Fibroblast of lung (primary cell): ENCODE measurements around the gene STK32B. TPM values are rescaled to one million over a fixed set of nuclear protein-coding genes. Genes with fewer than 3 reads are reported as not detected.

ENCODE experiments used
- DNase-seq, 2 donors: peaks; one replicate each; pipeline versions ENCODE4 v3.0.0 to v3.0.0-alpha.2; 2010; ENCODE audit warnings: low read depth in 2 of 2
- H2AFZ ChIP-seq: 2 replicates; pipeline ENCODE4 v1.5.1; 2012; ENCODE audit warnings: low read length, control low read depth, inconsistent platforms
- H3K27ac ChIP-seq: 2 replicates; pipeline ENCODE4 v1.5.1; 2011; ENCODE audit warnings: low read length, control low read depth; ENCODE audit not compliant: insufficient read depth
- H3K27me3 ChIP-seq: 2 replicates; pipeline ENCODE4 v1.5.1; 2011; ENCODE audit warnings: mild to moderate bottlenecking, low read length; ENCODE audit not compliant: control insufficient read depth, insufficient read depth
- H3K36me3 ChIP-seq: 2 replicates; pipeline ENCODE4 v1.5.1; 2011; ENCODE audit warnings: low read length; ENCODE audit not compliant: control insufficient read depth, insufficient read depth
- H3K4me1 ChIP-seq: 2 replicates; pipeline ENCODE4 v1.5.1; 2011; ENCODE audit warnings: low read length; ENCODE audit not compliant: control insufficient read depth, insufficient read depth; ENCODE audit errors: extremely low read depth
- H3K4me2 ChIP-seq: 2 replicates; pipeline ENCODE4 v1.5.1; 2011; ENCODE audit warnings: low read length, control low read depth; ENCODE audit not compliant: insufficient read depth; ENCODE audit errors: extremely low read depth
- H3K4me3 ChIP-seq, 4 experiments: fragments of 200-600 bp in 1 of 4; sonication (generic) in 1 of 4; replicated peaks in 1 of 4; 2 replicates each; pipeline ENCODE4 v1.5.1; 2011 to 2016; ENCODE audit warnings: low read length in 4 of 4, low read depth in 3 of 4, mild to moderate bottlenecking in 3 of 4, control low read depth in 2 of 4, inconsistent platforms in 1 of 4, mixed read lengths in 1 of 4; ENCODE audit not compliant: insufficient read depth in 1 of 4; ENCODE audit errors: control extremely low read depth in 1 of 4
- H3K79me2 ChIP-seq: 2 replicates; pipeline ENCODE4 v1.5.1; 2012; ENCODE audit warnings: mild to moderate bottlenecking, low read length, inconsistent platforms; ENCODE audit not compliant: control insufficient read depth, insufficient read depth
- H3K9ac ChIP-seq: 2 replicates; pipeline ENCODE4 v1.5.1; 2011; ENCODE audit warnings: mild to moderate bottlenecking, low read length, control low read depth; ENCODE audit not compliant: insufficient read depth
- H3K9me3 ChIP-seq: 2 replicates; pipeline ENCODE4 v1.5.1; 2012; ENCODE audit warnings: low read depth, low read length; ENCODE audit not compliant: control insufficient read depth, insufficient read depth
- H4K20me1 ChIP-seq: 2 replicates; pipeline ENCODE4 v1.5.1; 2011; ENCODE audit warnings: low read length; ENCODE audit not compliant: control insufficient read depth, insufficient read depth; ENCODE audit errors: extremely low read depth
- CTCF ChIP-seq, 2 donors: IDR thresholded peaks in 1 of 2; conservative IDR thresholded peaks in 1 of 2; 1 replicate in 1 of 2; 2 replicates in 1 of 2; pipeline ENCODE4 v1.5.1; 2011 to 2012; ENCODE audit warnings: low read length in 2 of 2, control low read depth in 1 of 2, inconsistent platforms in 1 of 2, low read depth in 1 of 2, mild to moderate bottlenecking in 1 of 2
- EZH2 ChIP-seq: IDR thresholded peaks from 2 replicates; pipeline ENCODE4 v1.5.1; 2012; ENCODE audit warnings: low read length, control low read depth, mild to moderate bottlenecking; ENCODE audit errors: missing control alignments
- polyA plus RNA-seq, 2 donors: library from polyadenylated mRNA; depleted of rRNA in 1 of 2; stranded (reverse) in 1 of 2; unstranded in 1 of 2; fragments of >200 nt; gene quantifications; 2 replicates each; pipeline ENCODE4 v1.2.1, GENCODE V29; 2011 to 2012; ENCODE audit warnings: missing spikeins in 1 of 2
- total RNA-seq: library from RNA; depleted of rRNA; stranded (reverse); fragments of >200 nt; gene quantifications from 2 replicates; pipeline ENCODE4 v1.2.1, GENCODE V29; 2014

The STK32B gene
- total and polyA plus RNA-seq, 2 donors (not counting 1 experiment from before 2014, with no cell fraction given): 0.50 to 1.4 TPM

DNA sequence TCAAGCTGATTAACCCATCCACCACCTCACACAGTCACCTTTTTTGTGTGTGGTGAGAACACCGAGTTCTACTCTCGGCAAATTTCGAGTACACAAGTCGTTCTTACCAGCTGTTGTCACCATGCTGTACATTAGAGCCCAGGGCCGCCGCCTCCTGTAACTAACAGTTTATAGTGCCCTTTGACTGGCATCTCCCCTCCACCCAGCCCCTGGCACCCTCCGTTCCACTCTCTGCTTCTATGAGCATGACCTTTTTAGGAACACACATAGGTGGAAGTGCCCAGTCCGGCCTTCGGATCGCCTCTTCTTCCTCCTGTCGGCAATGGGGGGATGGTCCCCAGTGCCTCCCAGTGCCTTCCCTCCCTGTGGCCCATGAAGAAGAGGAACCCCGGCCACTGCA is 141.4 kb downstream of the STK32B start:
- H3K79me2 ChIP-seq: no peaks in the 10 kb centered on the region
- no peaks in the 10 kb centered on the region for H3K27me3 ChIP-seq
- TF ChIP-seq CTCF (conservative IDR thresholded peaks at IDR 0.05 in 1 of 2, IDR thresholded peaks at IDR 0.05 in 1 of 2; ENCODE audit: low read depth in 1 of 2, low read length in 2 of 2): no peak
- no peak for TF ChIP-seq EZH2
- no peaks in the 10 kb centered on the region for H3K9me3 ChIP-seq
- H3K36me3 ChIP-seq: no peaks in the 10 kb centered on the region
- H4K20me1 ChIP-seq: no peaks in the 10 kb centered on the region
- H3K27ac ChIP-seq: no peak overlapping the region
- no peak for DNase-seq
- H3K4me1 ChIP-seq: no peaks in the 10 kb centered on the region
- no peak overlapping the region for H3K4me2 ChIP-seq
- no peak overlapping the region for H3K9ac ChIP-seq
- no peak overlapping the region for H2AFZ ChIP-seq
- H3K4me3 ChIP-seq: no peak overlapping the region

DNA sequence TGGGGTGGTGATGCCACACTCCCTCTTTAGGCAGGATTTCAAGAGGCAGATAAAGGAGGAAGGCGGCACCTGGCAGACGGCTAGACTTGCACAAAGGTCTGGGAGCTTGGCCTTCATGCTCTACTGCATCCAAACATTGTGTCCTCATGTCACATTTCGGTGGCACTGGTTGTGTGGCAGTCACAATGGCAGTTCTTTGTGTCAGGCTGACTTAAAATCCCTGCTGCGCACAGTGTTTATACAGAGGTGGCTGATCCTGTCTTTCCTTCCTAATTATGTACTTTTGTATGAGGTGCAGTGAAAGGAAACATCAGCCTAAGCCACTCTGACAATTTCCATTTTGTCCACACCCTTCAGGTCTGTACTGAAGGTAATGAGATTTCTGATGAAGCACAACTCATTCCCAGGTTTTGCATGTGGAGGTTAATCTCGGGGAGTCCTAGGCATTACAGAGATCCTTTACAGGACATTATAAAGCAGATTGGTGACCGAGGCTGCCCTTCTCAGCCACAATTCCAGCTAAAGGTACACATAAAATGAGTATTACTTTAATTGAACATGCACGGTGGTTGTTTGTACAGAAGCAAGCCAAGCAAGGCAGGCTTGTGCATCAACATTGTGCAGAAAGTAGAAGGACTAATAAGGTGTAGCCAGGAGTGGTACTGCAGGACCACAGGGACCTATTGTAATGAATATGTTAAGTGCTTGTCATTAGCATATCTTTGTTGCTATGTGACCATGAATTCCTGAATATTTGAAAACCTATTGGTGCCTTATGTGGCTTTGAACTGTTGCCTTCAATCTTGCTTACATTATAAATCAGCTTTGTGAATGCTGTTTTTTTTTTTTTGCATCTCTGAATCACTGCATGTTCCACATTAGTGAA is 147.6 kb downstream of the STK32B start:
- TF ChIP-seq CTCF (conservative IDR thresholded peaks at IDR 0.05 in 1 of 2, IDR thresholded peaks at IDR 0.05 in 1 of 2; ENCODE audit: low read depth in 1 of 2, low read length in 2 of 2): no peak
- TF ChIP-seq EZH2: no peak
- Histone ChIP-seq H3K4me3 (no peak overlapping the region), H3K27ac (no peak overlapping the region), H3K9ac (no peak overlapping the region), H2AFZ (no peak overlapping the region), H3K36me3 (no peaks in the 10 kb centered on the region), H3K9me3 (no peaks in the 10 kb centered on the region), H4K20me1 (no peaks in the 10 kb centered on the region), H3K4me1 (no peaks in the 10 kb centered on the region), H3K79me2 (no peaks in the 10 kb centered on the region), H3K4me2 (no peak overlapping the region), H3K27me3 (no peaks in the 10 kb centered on the region)
- DNase-seq: no peak

GRCh38 chr4:5199912-5200311 is 148.6 kb downstream of the STK32B start:
- TF ChIP-seq CTCF (conservative IDR thresholded peaks at IDR 0.05 in 1 of 2, IDR thresholded peaks at IDR 0.05 in 1 of 2; ENCODE audit: low read depth in 1 of 2, low read length in 2 of 2) (no peak), EZH2 (no peak)

More at GRCh38 chr4:5199912-5200311, 148.6 kb downstream of the STK32B start:
- no peaks in the 10 kb centered on the region for H3K36me3 ChIP-seq
- no peaks in the 10 kb centered on the region for H3K79me2 ChIP-seq
- H3K27ac ChIP-seq: no peak overlapping the region
- no peaks in the 10 kb centered on the region for H4K20me1 ChIP-seq
- H2AFZ ChIP-seq: no peak overlapping the region
- H3K4me1 ChIP-seq: no peaks in the 10 kb centered on the region
- no peak overlapping the region for H3K4me3 ChIP-seq
- H3K9me3 ChIP-seq: no peaks in the 10 kb centered on the region
- no peak overlapping the region for H3K9ac ChIP-seq
- no peak for DNase-seq
- no peaks in the 10 kb centered on the region for H3K27me3 ChIP-seq
- no peak overlapping the region for H3K4me2 ChIP-seq
